Endothelial cell of umbilical vein (primary cell): ENCODE results near the gene TXNDC15. TPM values are rescaled to one million over a fixed set of nuclear protein-coding genes. Genes with fewer than 3 reads are reported as not detected.

Experiments
- BruUV-seq: library from RNA; stranded (reverse); fragments of 400-500 nt; replicated peaks from 2 replicates; lab custom pipeline; 2021; lab: Mats Ljungman, UMichigan
- CTCF ChIA-PET: fragments of 300-600, 350-600 bp; sonication (Branson Sonifier 250); formaldehyde crosslinking; loops from one replicate; lab custom pipeline; 2021; ENCODE audit warnings: antibody characterized with exemption, inconsistent platforms; lab: Charles Lee
- POLR2A ChIA-PET: fragments of 300-600, 350-600 bp; sonication (Branson Sonifier 250); formaldehyde crosslinking; loops from one replicate; lab custom pipeline; 2021; ENCODE audit warnings: antibody characterized with exemption, inconsistent platforms; lab: Charles Lee
- DNase-seq: peaks from one replicate; pipeline ENCODE4 v3.0.0-alpha.2; 2011; ENCODE audit warnings: low read depth, low spot score
- FAIRE-seq: peaks from 2 replicates; lab custom pipeline; 2011; peaks lifted over from hg19 to GRCh38; lab: Jason Lieb, UNC
- H2AFZ ChIP-seq: 2 replicates; pipeline ENCODE4 v1.6.0; 2012; ENCODE audit warnings: low read depth, low read length, control low read depth, inconsistent platforms
- H3K27ac ChIP-seq: 2 replicates; pipeline ENCODE4 v1.5.1; 2011; ENCODE audit warnings: low read depth, mild to moderate bottlenecking, control low read depth, low read length, moderate library complexity; ENCODE audit not compliant: insufficient read depth
- H3K27me3 ChIP-seq, 2 experiments: 2 replicates each; pipeline versions ENCODE4 v1.6.0 to v1.6.1; 2011; ENCODE audit warnings: low read length in 2 of 2, mixed read lengths in 1 of 2; ENCODE audit not compliant: control insufficient read depth in 2 of 2, insufficient read depth in 2 of 2
- H3K36me3 ChIP-seq, 2 experiments: 2 replicates in 1 of 2; 3 replicates in 1 of 2; pipeline ENCODE4 v1.5.1; 2011; ENCODE audit warnings: low read length in 2 of 2, mild to moderate bottlenecking in 1 of 2, moderate library complexity in 1 of 2; ENCODE audit not compliant: control insufficient read depth in 2 of 2, insufficient read depth in 2 of 2; ENCODE audit errors: extremely low read depth in 1 of 2
- H3K4me1 ChIP-seq: 3 replicates; pipeline ENCODE4 v1.5.1; 2011; ENCODE audit warnings: mild to moderate bottlenecking, low read length; ENCODE audit not compliant: control insufficient read depth, insufficient read depth; ENCODE audit errors: extremely low read depth
- H3K4me2 ChIP-seq: 2 replicates; pipeline ENCODE4 v1.6.1; 2011; ENCODE audit warnings: low read length, control low read depth, mixed read lengths; ENCODE audit not compliant: insufficient read depth
- H3K4me3 ChIP-seq, 3 experiments: fragments of 200-600 bp in 1 of 3; sonication (generic), shearing (Covaris generic) in 1 of 3; replicated peaks in 1 of 3; 2 replicates each; pipeline ENCODE4 v1.5.1; 2011 to 2016; ENCODE audit warnings: control low read depth in 3 of 3, low read length in 3 of 3, mild to moderate bottlenecking in 2 of 3, inconsistent platforms in 1 of 3, low read depth in 1 of 3, moderate library complexity in 1 of 3; ENCODE audit not compliant: insufficient read depth in 1 of 3
- H3K79me2 ChIP-seq: 2 replicates; pipeline ENCODE4 v1.6.0; 2012; ENCODE audit warnings: low read length, inconsistent platforms; ENCODE audit not compliant: control insufficient read depth, insufficient read depth
- H3K9ac ChIP-seq: replicated peaks from 2 replicates; pipeline ENCODE3; 2011; ENCODE audit warnings: low read length, control low read depth; ENCODE audit not compliant: insufficient read depth; ENCODE audit errors: extremely low read depth
- H3K9me1 ChIP-seq: replicated peaks from 3 replicates; pipeline ENCODE4 v1.6.0; 2011; ENCODE audit warnings: mild to moderate bottlenecking, low read length; ENCODE audit not compliant: control insufficient read depth, insufficient read depth; ENCODE audit errors: extremely low read depth
- H3K9me3 ChIP-seq: replicated peaks from 2 replicates; pipeline ENCODE4 v1.5.1; 2012; ENCODE audit warnings: low read length, inconsistent platforms; ENCODE audit not compliant: control insufficient read depth, insufficient read depth
- H4K20me1 ChIP-seq: replicated peaks from 2 replicates; pipeline ENCODE3; 2011; ENCODE audit warnings: mild to moderate bottlenecking, low read length; ENCODE audit not compliant: control insufficient read depth, insufficient read depth; ENCODE audit errors: extremely low read depth
- EZH2 ChIP-seq: IDR thresholded peaks from 2 replicates; pipeline ENCODE4 v1.6.1; 2012; ENCODE audit warnings: borderline replicate concordance, low read depth, mild to moderate bottlenecking, moderate library complexity, low read length, inconsistent platforms; ENCODE audit not compliant: severe bottlenecking
- FOS ChIP-seq: IDR thresholded peaks from 2 replicates; pipeline ENCODE4 v1.6.1; 2011; ENCODE audit warnings: mild to moderate bottlenecking, low read length, moderate library complexity, borderline replicate concordance; ENCODE audit not compliant: insufficient read depth
- GATA2 ChIP-seq: IDR thresholded peaks from 2 replicates; pipeline ENCODE4 v1.7.0; 2011; ENCODE audit warnings: low read depth, mild to moderate bottlenecking, moderate library complexity, mixed read lengths, low read length; ENCODE audit not compliant: insufficient read length, insufficient read depth
- JUN ChIP-seq: IDR thresholded peaks from 2 replicates; pipeline ENCODE4 v1.6.1; 2011; ENCODE audit warnings: borderline replicate concordance, low read depth; ENCODE audit not compliant: insufficient read length, insufficient read depth
- MYC ChIP-seq: IDR thresholded peaks from one replicate; pipeline ENCODE4 v1.6.1; 2011; ENCODE audit warnings: mild to moderate bottlenecking, low read depth, low read length
- POLR2A ChIP-seq: IDR thresholded peaks from 2 replicates; pipeline ENCODE4 v1.6.1; 2012; ENCODE audit warnings: low read depth, mild to moderate bottlenecking, control low read depth, low read length
- POLR2AphosphoS5 ChIP-seq: IDR thresholded peaks from 2 replicates; pipeline ENCODE4 v1.6.1; 2012; ENCODE audit warnings: low read depth, mild to moderate bottlenecking, control low read depth, low read length, moderate library complexity; ENCODE audit not compliant: insufficient read depth
- dilution Hi-C: fragments of 300-500 bp; cut with MboI; formaldehyde crosslinking; loops from one replicate; pipeline ENCODE4 v1.15.0; 2019; ENCODE audit warnings: low sequenced_read_pairs; ENCODE audit not compliant: extremely low pct_ligation_motif_present
- intact Hi-C: fragments of 100-400 bp; cut with micrococcal nuclease; formaldehyde crosslinking; loops from one replicate; pipeline ENCODE4 v1.10.0; 2022
- polyA plus RNA-seq, 4 experiments: library from polyadenylated mRNA; depleted of rRNA in 3 of 4; stranded (reverse) in 3 of 4; unstranded in 1 of 4; fragments of >200 nt; gene quantifications; 2 replicates each; pipeline versions ENCODE4 v1.2.1 to v1.2.3, GENCODE V29; 2011 to 2012; ENCODE audit warnings: missing spikeins in 1 of 4
- total RNA-seq: library from RNA; stranded (reverse); gene quantifications from 2 replicates; pipeline ENCODE4 v1.2.3, GENCODE V29; 2021
- TF ChIP-seq, protein P1 (sequence below), 2 donors: IDR thresholded peaks; 1 replicate in 1 of 2; 2 replicates in 1 of 2; pipeline ENCODE4 v1.5.1; 2011; ENCODE audit warnings: low read length in 2 of 2, mild to moderate bottlenecking in 2 of 2, moderate library complexity in 2 of 2, control low read depth in 1 of 2, inconsistent platforms in 1 of 2, low read depth in 1 of 2; ENCODE audit not compliant: insufficient read depth in 1 of 2; ENCODE audit errors: extremely low read depth in 1 of 2
- TF ChIP-seq, protein P2 (sequence below): IDR thresholded peaks from 2 replicates; pipeline ENCODE4 v1.6.1; 2011; ENCODE audit not compliant: insufficient read depth, insufficient read length

Gene TXNDC15
- total and polyA plus RNA-seq, 2 donors (not counting 3 experiments of a cell fraction or from before 2014, with no cell fraction given): 57.2 to 68.6 TPM

DNA sequence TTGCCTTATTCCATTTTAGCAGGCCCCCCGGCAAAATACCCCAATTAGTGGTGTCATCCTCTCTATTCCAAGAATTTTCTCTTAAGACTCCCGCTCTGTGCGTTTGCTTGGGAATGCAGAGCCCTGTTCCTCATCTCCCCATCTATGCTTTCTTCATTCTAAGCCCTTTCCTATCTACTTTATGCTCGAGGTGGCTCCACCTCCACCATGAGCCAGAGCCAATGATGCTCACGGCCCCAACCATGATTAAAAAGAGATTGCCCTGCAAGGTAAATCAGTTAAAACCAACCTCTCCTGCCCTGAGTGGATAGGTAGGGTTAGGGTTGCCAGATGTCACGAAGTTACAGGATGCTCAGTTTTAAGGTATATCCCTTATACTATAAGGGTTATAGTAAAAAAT, 677 bp upstream of the TXNDC15 start:
- DNase-seq (no peak), FAIRE-seq (no peak)
- H3K4me2 ChIP-seq: no peak overlapping the region
- CTCF ChIA-PET: interaction anchor here (1.0 to 2.0 kb wide), 4 partner anchors 12 to 31 kb away, joined by 3 to 7 read pairs (median 5); partner anchors contain the start of genes C5orf24 and PCBD2
- peaks cover 3% of the 10 kb centered on the region for H3K4me1 ChIP-seq
- no peak overlapping the region for H3K9ac ChIP-seq
- no peak for TF ChIP-seq MYC
- no peak for TF ChIP-seq POLR2AphosphoS5
- TF ChIP-seq EZH2: no peak
- TF ChIP-seq, protein P1, sequence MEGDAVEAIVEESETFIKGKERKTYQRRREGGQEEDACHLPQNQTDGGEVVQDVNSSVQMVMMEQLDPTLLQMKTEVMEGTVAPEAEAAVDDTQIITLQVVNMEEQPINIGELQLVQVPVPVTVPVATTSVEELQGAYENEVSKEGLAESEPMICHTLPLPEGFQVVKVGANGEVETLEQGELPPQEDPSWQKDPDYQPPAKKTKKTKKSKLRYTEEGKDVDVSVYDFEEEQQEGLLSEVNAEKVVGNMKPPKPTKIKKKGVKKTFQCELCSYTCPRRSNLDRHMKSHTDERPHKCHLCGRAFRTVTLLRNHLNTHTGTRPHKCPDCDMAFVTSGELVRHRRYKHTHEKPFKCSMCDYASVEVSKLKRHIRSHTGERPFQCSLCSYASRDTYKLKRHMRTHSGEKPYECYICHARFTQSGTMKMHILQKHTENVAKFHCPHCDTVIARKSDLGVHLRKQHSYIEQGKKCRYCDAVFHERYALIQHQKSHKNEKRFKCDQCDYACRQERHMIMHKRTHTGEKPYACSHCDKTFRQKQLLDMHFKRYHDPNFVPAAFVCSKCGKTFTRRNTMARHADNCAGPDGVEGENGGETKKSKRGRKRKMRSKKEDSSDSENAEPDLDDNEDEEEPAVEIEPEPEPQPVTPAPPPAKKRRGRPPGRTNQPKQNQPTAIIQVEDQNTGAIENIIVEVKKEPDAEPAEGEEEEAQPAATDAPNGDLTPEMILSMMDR (IDR thresholded peaks at IDR 0.05; ENCODE audit: extremely low read depth in 1 of 2, insufficient read depth in 1 of 2, low read depth in 1 of 2, low read length in 2 of 2): no peak
- no peak for TF ChIP-seq JUN
- TF ChIP-seq POLR2A: no peak
- no peak for TF ChIP-seq FOS
- TF ChIP-seq, protein P2, sequence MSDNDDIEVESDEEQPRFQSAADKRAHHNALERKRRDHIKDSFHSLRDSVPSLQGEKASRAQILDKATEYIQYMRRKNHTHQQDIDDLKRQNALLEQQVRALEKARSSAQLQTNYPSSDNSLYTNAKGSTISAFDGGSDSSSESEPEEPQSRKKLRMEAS: no peak
- no peak for TF ChIP-seq GATA2
- H4K20me1 ChIP-seq: no peaks in the 10 kb centered on the region
- peak overlapping the region; percentile 95 for H2AFZ ChIP-seq
- H3K9me3 ChIP-seq: no peaks in the 10 kb centered on the region
- H3K27ac ChIP-seq: no peak overlapping the region
- H3K79me2 ChIP-seq: peaks cover 15% of the 10 kb centered on the region
- H3K27me3 ChIP-seq: no peaks in the 10 kb centered on the region
- intact Hi-C loops (no loop called here), dilution Hi-C loops (no loop called here)
- H3K4me3 ChIP-seq: no peak overlapping the region
- POLR2A ChIA-PET: interaction anchor here (1.4 kb wide), 1 partner anchor 28 kb away, joined by 4 read pairs; the partner anchor contains the start of gene C5orf24
- peaks cover 0 to 4% of the 10 kb centered on the region in 2 experiments for H3K36me3 ChIP-seq
- no TSS peak for BruUV-seq
- no peaks in the 10 kb centered on the region for H3K9me1 ChIP-seq
